Endothelial cell of umbilical vein (primary cell): Measurements from ENCODE around the gene NENF.

Source experiments
- CTCF ChIP-seq, 2 donors: IDR thresholded peaks; 1 replicate in 1 of 2; 2 replicates in 1 of 2; pipeline ENCODE4 v1.5.1; 2011; ENCODE audit warnings: low read length in 2 of 2, mild to moderate bottlenecking in 2 of 2, moderate library complexity in 2 of 2, control low read depth in 1 of 2, inconsistent platforms in 1 of 2, low read depth in 1 of 2; ENCODE audit not compliant: insufficient read depth in 1 of 2; ENCODE audit errors: extremely low read depth in 1 of 2
- EZH2 ChIP-seq: IDR thresholded peaks from 2 replicates; pipeline ENCODE4 v1.6.1; 2012; ENCODE audit warnings: borderline replicate concordance, low read depth, mild to moderate bottlenecking, moderate library complexity, low read length, inconsistent platforms; ENCODE audit not compliant: severe bottlenecking
- FOS ChIP-seq: IDR thresholded peaks from 2 replicates; pipeline ENCODE4 v1.6.1; 2011; ENCODE audit warnings: mild to moderate bottlenecking, low read length, moderate library complexity, borderline replicate concordance; ENCODE audit not compliant: insufficient read depth
- JUN ChIP-seq: IDR thresholded peaks from 2 replicates; pipeline ENCODE4 v1.6.1; 2011; ENCODE audit warnings: borderline replicate concordance, low read depth; ENCODE audit not compliant: insufficient read length, insufficient read depth
- MAX ChIP-seq: IDR thresholded peaks from 2 replicates; pipeline ENCODE4 v1.6.1; 2011; ENCODE audit not compliant: insufficient read depth, insufficient read length
- MYC ChIP-seq: IDR thresholded peaks from one replicate; pipeline ENCODE4 v1.6.1; 2011; ENCODE audit warnings: mild to moderate bottlenecking, low read depth, low read length
- POLR2A ChIP-seq: IDR thresholded peaks from 2 replicates; pipeline ENCODE4 v1.6.1; 2012; ENCODE audit warnings: low read depth, mild to moderate bottlenecking, control low read depth, low read length
- POLR2AphosphoS5 ChIP-seq: IDR thresholded peaks from 2 replicates; pipeline ENCODE4 v1.6.1; 2012; ENCODE audit warnings: low read depth, mild to moderate bottlenecking, control low read depth, low read length, moderate library complexity; ENCODE audit not compliant: insufficient read depth

GRCh38 chr1:212410231-212410820 is 22.4 kb upstream of the NENF start:
- TF ChIP-seq CTCF (IDR thresholded peaks at IDR 0.05; ENCODE audit: extremely low read depth in 1 of 2, insufficient read depth in 1 of 2, low read depth in 1 of 2, low read length in 2 of 2) (no peak), POLR2AphosphoS5 (no peak), POLR2A (no peak), JUN (no peak), EZH2 (no peak), MYC (no peak), MAX (no peak), FOS (no peak)
